Hepatocyte (in vitro differentiated cells): ENCODE results near the gene KLHL1. TPM values are rescaled to one million over a fixed set of nuclear protein-coding genes. Genes with fewer than 3 reads are reported as not detected.

Experiments used
- DNase-seq: peaks from one replicate; pipeline ENCODE4 v3.0.0-alpha.2; 2016; ENCODE audit warnings: low spot score
- H2AFZ ChIP-seq: fragments of 200-600 bp; sonication (generic); 2 replicates; pipeline ENCODE4 v1.6.0; 2016; ENCODE audit warnings: antibody characterized with exemption, mild to moderate bottlenecking
- H3K27ac ChIP-seq: fragments of 200-600 bp; sonication (generic); 2 replicates; pipeline ENCODE4 v1.5.1; 2016; ENCODE audit warnings: mild to moderate bottlenecking
- H3K27me3 ChIP-seq: fragments of 200-600 bp; sonication (generic); 2 replicates; pipeline ENCODE4 v1.6.1; 2016
- H3K36me3 ChIP-seq: fragments of 200-600 bp; sonication (generic); replicated peaks from 2 replicates; pipeline ENCODE4 v1.5.1; 2016; ENCODE audit warnings: low read depth; ENCODE audit not compliant: insufficient read depth
- H3K4me1 ChIP-seq: fragments of 200-600 bp; sonication (generic); 2 replicates; pipeline ENCODE4 v1.5.1; 2016; ENCODE audit warnings: mild to moderate bottlenecking, moderate library complexity; ENCODE audit not compliant: insufficient read depth
- H3K4me2 ChIP-seq: fragments of 200-600 bp; sonication (generic); 2 replicates; pipeline ENCODE4 v1.6.0; 2016
- H3K4me3 ChIP-seq: fragments of 200-600 bp; sonication (generic); 2 replicates; pipeline ENCODE4 v1.5.1; 2016; ENCODE audit warnings: mild to moderate bottlenecking
- H3K79me2 ChIP-seq: fragments of 200-600 bp; sonication (generic); 2 replicates; pipeline ENCODE4 v1.6.0; 2017; ENCODE audit warnings: mild to moderate bottlenecking
- H3K9me2 ChIP-seq: fragments of 200-600 bp; sonication (generic); replicated peaks from 2 replicates; pipeline ENCODE4 v1.6.0; 2017; ENCODE audit warnings: mild to moderate bottlenecking; ENCODE audit not compliant: insufficient read depth
- H3K9me3 ChIP-seq: fragments of 200-600 bp; sonication (generic); 2 replicates; pipeline ENCODE4 v1.5.1; 2016; ENCODE audit warnings: low read depth, mild to moderate bottlenecking
- H4K20me1 ChIP-seq: fragments of 200-600 bp; sonication (generic); 2 replicates; pipeline ENCODE4 v1.6.0; 2016; ENCODE audit warnings: mild to moderate bottlenecking; ENCODE audit not compliant: insufficient read depth, poor library complexity, severe bottlenecking
- CTCF ChIP-seq: fragments of 200-600 bp; sonication (generic); IDR thresholded peaks from 2 replicates; pipeline ENCODE4 v1.5.1; 2016; ENCODE audit warnings: antibody characterized with exemption, mild to moderate bottlenecking; ENCODE audit not compliant: poor library complexity
- EZH2 ChIP-seq: fragments of 200-600 bp; sonication (generic); IDR thresholded peaks from 2 replicates; pipeline ENCODE4 v1.6.1; 2016; ENCODE audit warnings: antibody characterized with exemption, mild to moderate bottlenecking, borderline replicate concordance
- EZH2phosphoT487 ChIP-seq: fragments of 200-600 bp; sonication (generic); IDR thresholded peaks from one replicate; pipeline ENCODE4 v1.6.1; 2018; ENCODE audit warnings: antibody characterized with exemption, mild to moderate bottlenecking, low read depth, moderate library complexity; ENCODE audit not compliant: unreplicated experiment, severe bottlenecking
- WGBS: methylation state at CpG from one replicate; pipeline ENCODE4 v1.1.6; 2016; ENCODE audit warnings: low lambda C conversion rate; ENCODE audit errors: missing lambda C conversion rate; 5-methylcytosine and 5-hydroxymethylcytosine counted together
- polyA plus RNA-seq: library from polyadenylated mRNA; unstranded; fragments of >200 nt; fragmentation: Nextera tagmentation; extraction: Ambion mirVana; gene quantifications from 2 replicates; pipeline ENCODE4 v1.2.1, GENCODE V29; 2016
- total RNA-seq: library from RNA; depleted of rRNA; stranded (reverse); fragments of >200 nt; gene quantifications from 2 replicates; pipeline ENCODE4 v1.2.3, GENCODE V29; 2014

KLHL1 gene
- total and polyA plus RNA-seq, 2 experiments from 2014 or later, result 1.2 TPM

- Histone ChIP-seq H4K20me1 (no peaks in the 10 kb centered on the region), H3K27ac (no peak overlapping the region), H3K27me3 (no peaks in the 10 kb centered on the region), H3K9me2 (no peaks in the 10 kb centered on the region), H3K79me2 (no peaks in the 10 kb centered on the region), H3K9me3 (no peaks in the 10 kb centered on the region), H3K36me3 (no peaks in the 10 kb centered on the region), H3K4me3 (no peak overlapping the region), H2AFZ (no peak overlapping the region), H3K4me1 (no peaks in the 10 kb centered on the region), H3K4me2 (no peak overlapping the region)
- TF ChIP-seq CTCF (no peak), EZH2 (no peak), EZH2phosphoT487 (no peak)
- DNase-seq, result no peak
Observed at GRCh38 chr13:69904784-69905183, 203.5 kb downstream of the KLHL1 start.

DNA sequence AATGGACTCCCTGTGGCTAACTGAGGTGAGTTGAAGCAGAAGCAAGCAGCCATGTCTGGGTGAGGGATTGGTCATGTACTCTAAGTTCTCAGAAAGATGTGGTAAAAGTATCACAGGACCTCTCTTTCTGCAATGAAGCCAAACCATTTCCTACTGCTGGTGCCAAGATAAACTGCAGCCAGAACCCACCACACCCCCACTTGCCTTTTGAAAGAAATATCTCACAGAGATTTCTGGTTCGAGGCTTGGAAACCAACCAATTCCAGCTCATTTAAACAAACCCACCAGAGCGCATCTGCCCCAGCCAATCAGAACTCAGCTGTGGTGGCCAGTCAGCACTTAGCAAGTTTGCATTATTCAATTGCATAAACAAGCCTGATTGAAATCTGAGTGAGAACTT lies 205.2 kb downstream of the KLHL1 start:
- WGBS, result 84% methylated on average over 2 of the region's 2 CpGs
- TF ChIP-seq EZH2 (no peak), EZH2phosphoT487 (no peak), CTCF (no peak)
- Histone ChIP-seq H3K79me2 (no peaks in the 10 kb centered on the region), H3K27ac (no peak overlapping the region), H3K9me2 (no peaks in the 10 kb centered on the region), H3K4me2 (no peak overlapping the region), H3K4me1 (no peaks in the 10 kb centered on the region), H3K27me3 (no peaks in the 10 kb centered on the region), H2AFZ (no peak overlapping the region), H3K36me3 (no peaks in the 10 kb centered on the region), H3K9me3 (no peaks in the 10 kb centered on the region), H4K20me1 (no peaks in the 10 kb centered on the region), H3K4me3 (no peak overlapping the region)
- DNase-seq, result no peak

- H3K4me1 ChIP-seq, result no peaks in the 10 kb centered on the region
- H3K27ac ChIP-seq, result no peak overlapping the region
- H3K79me2 ChIP-seq, result no peaks in the 10 kb centered on the region
- TF ChIP-seq EZH2 (no peak), CTCF (no peak), EZH2phosphoT487 (no peak)
- H2AFZ ChIP-seq, result no peak overlapping the region
- no peaks in the 10 kb centered on the region for H4K20me1 ChIP-seq
- H3K27me3 ChIP-seq, result no peaks in the 10 kb centered on the region
- DNase-seq, result no peak
- H3K9me3 ChIP-seq, result no peaks in the 10 kb centered on the region
- H3K36me3 ChIP-seq, result no peaks in the 10 kb centered on the region
- H3K4me2 ChIP-seq, result no peak overlapping the region
- 56% methylated on average over 1 of the region's 1 CpG for WGBS
- no peak overlapping the region for H3K4me3 ChIP-seq
- H3K9me2 ChIP-seq, result no peaks in the 10 kb centered on the region
Observed at GRCh38 chr13:69882451-69882850, 225.8 kb downstream of the KLHL1 start.

DNA sequence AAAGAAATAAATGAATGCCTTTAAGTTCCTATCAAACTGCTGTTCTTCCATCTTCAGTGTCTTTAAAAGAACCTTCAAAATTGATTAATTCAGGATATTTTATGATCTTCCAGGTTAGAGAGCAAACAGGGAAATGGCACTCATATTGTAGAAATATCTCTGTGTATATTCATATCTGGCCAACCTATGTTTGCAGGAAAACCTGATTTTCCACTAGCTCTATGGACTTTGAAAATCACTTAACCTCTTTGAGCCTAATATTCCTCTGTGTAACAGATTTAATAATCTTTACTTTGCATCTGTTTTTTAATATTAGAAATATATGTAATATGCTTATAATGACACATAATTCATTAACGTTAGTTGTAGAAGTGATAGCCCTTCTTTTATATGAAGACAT lies 228.3 kb downstream of the KLHL1 start:
- Histone ChIP-seq H3K27me3 (no peaks in the 10 kb centered on the region), H3K9me3 (no peaks in the 10 kb centered on the region), H3K79me2 (no peaks in the 10 kb centered on the region), H3K9me2 (no peaks in the 10 kb centered on the region), H3K36me3 (no peaks in the 10 kb centered on the region), H3K4me3 (no peak overlapping the region), H3K4me1 (no peaks in the 10 kb centered on the region), H2AFZ (no peak overlapping the region), H3K4me2 (no peak overlapping the region), H3K27ac (no peak overlapping the region), H4K20me1 (no peaks in the 10 kb centered on the region)
- WGBS, result 97% methylated on average over 1 of the region's 1 CpG
- DNase-seq, result no peak
- TF ChIP-seq EZH2 (no peak), EZH2phosphoT487 (no peak), CTCF (no peak)
